Measurements from ENCODE around the gene QKI. TPM values are rescaled to one million over a fixed set of nuclear protein-coding genes. Genes with fewer than 3 reads are reported as not detected.
A peak's percentile ranks its signal among the peaks of the same experiment; 100 is the strongest.

The QKI gene
- total and polyA plus RNA-seq, 2 of the 8 experiments (the other 6 are each of a cell fraction or from before 2014, with no cell fraction given): 181 to 183 TPM

- H3K23ac ChIP-seq (ENCODE audit: insufficient read length): no peak overlapping the region
- H3K18ac ChIP-seq (ENCODE audit: extremely low read depth, low read length): 0 out of 2 replicates have a peak overlapping the region, but pooled peaks have one; percentile 88
- ChIA-PET CTCF (ENCODE audit: partially characterized antibody) (interaction anchor here (0.6 to 1.4 kb wide), 2 partner anchors 83 to 382 kb away, joined by 3 read pairs; no protein-coding TSS in a partner anchor), POLR2A (ENCODE audit: partially characterized antibody) (interaction anchor here (0.7 to 2.1 kb wide), 3 partner anchors 10 to 399 kb away, joined by 3 to 7 read pairs (median 3); no protein-coding TSS in a partner anchor)
- FAIRE-seq: no peak
- H3K36me3 ChIP-seq (ENCODE audit: control insufficient read depth in 2 of 4, insufficient read depth in 4 of 4, low read length in 3 of 4): no peaks in the 10 kb centered on the region
- WGBS, 2 experiments (ENCODE audit: extremely low coverage in 1 of 2, insufficient coverage in 1 of 2, insufficient read length in 1 of 2, insufficient replicate concordance in 2 of 2, low coverage in 1 of 2, low lambda C conversion rate in 2 of 2, missing lambda C conversion rate in 1 of 2): no CpG with 5 or more reads among the region's 94 CpGs
- H4K91ac ChIP-seq (replicated peaks; ENCODE audit: insufficient read length, low read length): no peak overlapping the region
- TF ChIP-seq SP1 (IDR thresholded peaks at IDR 0.05; ENCODE audit: low read depth, low read length): no peak
- 0 out of 4 replicates have a peak, but pooled peaks of 1 of the 2 experiments have one; percentile 6 for TF ChIP-seq HDAC2 (IDR thresholded peaks at IDR 0.05; ENCODE audit: borderline replicate concordance in 1 of 2, low read depth in 2 of 2, low read length in 2 of 2)
- H3K9ac ChIP-seq (replicated peaks in 1 of 4; ENCODE audit: extremely low read depth in 1 of 4, low read depth in 3 of 4, low read length in 3 of 4): peak overlapping the region; percentile 52 to 87 (median 68)
- H2BK12ac ChIP-seq (ENCODE audit: low read depth, low read length): no peak overlapping the region
- H3K27me3 ChIP-seq (replicated peaks in 1 of 4; ENCODE audit: control insufficient read depth in 3 of 4, extremely low read depth in 1 of 4, insufficient read depth in 3 of 4, low read length in 3 of 4): no peaks in the 10 kb centered on the region; a peak in 1 of 7 replicates
- H4K20me1 ChIP-seq (replicated peaks in 1 of 2; ENCODE audit: control insufficient read depth in 1 of 2, insufficient read depth in 2 of 2, low read length in 2 of 2): peaks cover 2 to 8% of the 10 kb centered on the region in 2 experiments
- H3K4me2 ChIP-seq (ENCODE audit: insufficient read depth in 1 of 2, low read depth in 2 of 2, low read length in 2 of 2): peak overlapping the region; percentile 63 to 80
- H3K4me3 ChIP-seq (ENCODE audit: extremely low read depth in 1 of 4, insufficient read depth in 2 of 4, low read depth in 3 of 4, low read length in 4 of 4): peak overlapping the region; percentile 76 to 99 (median 80)
- no peak overlapping the region for H2BK120ac ChIP-seq (replicated peaks; ENCODE audit: low read depth, low read length)
- no peak overlapping the region for H2BK5ac ChIP-seq (ENCODE audit: low read depth, low read length)
- H2BK15ac ChIP-seq (ENCODE audit: low read length): no peak overlapping the region
- no peak overlapping the region for H2AFZ ChIP-seq (ENCODE audit: low read length)
- no peak for DNase-seq (ENCODE audit: low read depth in 1 of 2, low spot score in 2 of 2)
- H3K4ac ChIP-seq (replicated peaks; ENCODE audit: insufficient read length, low read depth, low read length): no peak overlapping the region
- peaks cover 8% of the 10 kb centered on the region; the same call in 1 of the 2 replicates for H3K23me2 ChIP-seq (ENCODE audit: low read depth, low read length)
- no peak overlapping the region for H3K14ac ChIP-seq (ENCODE audit: insufficient read length)
- peak overlapping the region; percentile 73 for H4K5ac ChIP-seq (ENCODE audit: insufficient read length, low read depth, low read length)
- peaks cover 8 to 52% of the 10 kb centered on the region in 2 experiments; a peak in 3 of 4 replicates for H3K79me2 ChIP-seq (ENCODE audit: control insufficient read depth in 1 of 2, insufficient read depth in 2 of 2, low read length in 2 of 2)
- no peak overlapping the region for H2BK20ac ChIP-seq (ENCODE audit: low read length)
- H2AK5ac ChIP-seq (ENCODE audit: low read depth, low read length): no peak overlapping the region
- peaks cover 0 to 13% (median 5%) of the 10 kb centered on the region in 4 experiments; a peak in 5 of 7 replicates for H3K4me1 ChIP-seq (replicated peaks in 1 of 4; ENCODE audit: control insufficient read depth in 3 of 4, insufficient read depth in 4 of 4, low read length in 3 of 4)
- peak overlapping the region; percentile 12 for H3K56ac ChIP-seq (replicated peaks; ENCODE audit: insufficient read length, low read depth, low read length)
- H3K79me1 ChIP-seq (ENCODE audit: low read depth, low read length): no peaks in the 10 kb centered on the region
- peak overlapping the region; percentile 39; the same call in 1 of the 2 replicates for H4K8ac ChIP-seq (ENCODE audit: extremely low read depth, insufficient read depth, low read length)
- H3K27ac ChIP-seq (ENCODE audit: low read depth, low read length): no peak overlapping the region; the same call in 1 of the 2 replicates
- no peaks in the 10 kb centered on the region for H3K9me3 ChIP-seq (ENCODE audit: insufficient read depth in 2 of 2, low read depth in 1 of 2, low read length in 1 of 2)
Measured at GRCh38 chr6:163414946-163415619, 565 bp downstream of the QKI start.
